ENCODE data around the gene LIN7A.

LIN7A gene

DNA sequence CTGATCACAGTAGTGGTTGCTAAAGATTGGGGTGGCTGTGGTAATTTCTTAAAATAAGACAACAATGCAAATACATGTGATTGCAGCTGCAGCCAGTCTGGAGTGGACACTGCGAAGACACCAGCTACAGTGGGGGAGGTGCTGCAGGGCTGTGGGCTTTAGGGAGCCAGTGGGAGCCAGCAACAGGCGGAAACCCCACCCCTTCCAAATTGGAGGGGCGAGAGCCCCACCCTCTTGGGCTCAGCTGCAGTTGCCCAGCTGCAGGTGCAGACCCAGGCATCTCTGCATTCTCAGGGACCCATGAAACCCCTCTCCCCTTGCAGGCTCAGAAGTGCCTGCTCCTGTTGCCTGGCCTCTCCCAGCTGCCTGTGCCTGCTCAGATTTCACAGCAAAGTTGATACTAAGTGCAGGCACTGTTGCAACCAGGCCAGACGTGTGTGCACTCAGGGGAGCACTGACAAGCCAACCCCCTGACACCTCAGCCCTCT is 116.2 kb downstream of the LIN7A start:
- no peak for TF ChIP-seq CREB1 (IDR thresholded peaks at IDR 0.05; ENCODE audit: low read depth)
- TF ChIP-seq RAD21 (IDR thresholded peaks at IDR 0.05; ENCODE audit: low read depth): no peak
- TF ChIP-seq TAF1 (IDR thresholded peaks at IDR 0.05; ENCODE audit: low read depth): no peak
- TF ChIP-seq, protein P1, sequence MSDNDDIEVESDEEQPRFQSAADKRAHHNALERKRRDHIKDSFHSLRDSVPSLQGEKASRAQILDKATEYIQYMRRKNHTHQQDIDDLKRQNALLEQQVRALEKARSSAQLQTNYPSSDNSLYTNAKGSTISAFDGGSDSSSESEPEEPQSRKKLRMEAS (IDR thresholded peaks at IDR 0.05): no peak
- TF ChIP-seq, protein P2, sequence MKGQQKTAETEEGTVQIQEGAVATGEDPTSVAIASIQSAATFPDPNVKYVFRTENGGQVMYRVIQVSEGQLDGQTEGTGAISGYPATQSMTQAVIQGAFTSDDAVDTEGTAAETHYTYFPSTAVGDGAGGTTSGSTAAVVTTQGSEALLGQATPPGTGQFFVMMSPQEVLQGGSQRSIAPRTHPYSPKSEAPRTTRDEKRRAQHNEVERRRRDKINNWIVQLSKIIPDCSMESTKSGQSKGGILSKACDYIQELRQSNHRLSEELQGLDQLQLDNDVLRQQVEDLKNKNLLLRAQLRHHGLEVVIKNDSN (IDR thresholded peaks at IDR 0.05): no peak
- TF ChIP-seq TCF12 (IDR thresholded peaks at IDR 0.05; ENCODE audit: low read depth): no peak
- no peak for TF ChIP-seq FOXM1 (IDR thresholded peaks at IDR 0.05; ENCODE audit: borderline replicate concordance, low read depth)

DNA sequence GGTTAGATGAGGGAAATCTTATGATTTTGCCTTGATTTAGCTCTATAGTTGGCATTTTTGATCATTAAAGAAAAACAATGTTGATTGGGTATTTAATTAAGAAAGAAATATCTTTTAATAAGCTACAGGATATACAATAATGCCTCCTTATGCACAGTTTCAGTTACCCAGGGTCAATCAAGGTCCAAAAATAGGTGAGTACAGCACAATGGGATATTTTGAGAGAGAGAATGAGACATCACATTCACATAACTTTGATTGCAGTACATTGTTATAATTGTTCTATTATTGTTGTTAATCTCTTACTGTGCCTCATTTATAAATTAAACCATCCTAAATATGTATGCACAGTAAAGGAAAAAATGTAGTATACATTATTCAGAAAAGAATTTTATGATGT is 118.9 kb downstream of the LIN7A start:
- TF ChIP-seq EGR1 (IDR thresholded peaks at IDR 0.05) (no peak), YY1 (IDR thresholded peaks at IDR 0.05; ENCODE audit: low read depth) (no peak), CEBPB (IDR thresholded peaks at IDR 0.05) (no peak), TCF12 (IDR thresholded peaks at IDR 0.05; ENCODE audit: low read depth) (no peak), TAF1 (IDR thresholded peaks at IDR 0.05; ENCODE audit: low read depth) (no peak), FOXM1 (IDR thresholded peaks at IDR 0.05; ENCODE audit: borderline replicate concordance, low read depth) (no peak), RAD21 (IDR thresholded peaks at IDR 0.05; ENCODE audit: low read depth) (no peak), TEAD4 (IDR thresholded peaks at IDR 0.05) (no peak), EP300 (IDR thresholded peaks at IDR 0.05; ENCODE audit: borderline replicate concordance) (no peak), CREB1 (IDR thresholded peaks at IDR 0.05; ENCODE audit: low read depth) (no peak), ZBTB7A (IDR thresholded peaks at IDR 0.05; ENCODE audit: low read depth) (no peak), NFIC (IDR thresholded peaks at IDR 0.05) (no peak)
- TF ChIP-seq, protein P1 (IDR thresholded peaks at IDR 0.05): no peak
- TF ChIP-seq, protein P2 (IDR thresholded peaks at IDR 0.05): no peak
- TF ChIP-seq, protein P3, sequence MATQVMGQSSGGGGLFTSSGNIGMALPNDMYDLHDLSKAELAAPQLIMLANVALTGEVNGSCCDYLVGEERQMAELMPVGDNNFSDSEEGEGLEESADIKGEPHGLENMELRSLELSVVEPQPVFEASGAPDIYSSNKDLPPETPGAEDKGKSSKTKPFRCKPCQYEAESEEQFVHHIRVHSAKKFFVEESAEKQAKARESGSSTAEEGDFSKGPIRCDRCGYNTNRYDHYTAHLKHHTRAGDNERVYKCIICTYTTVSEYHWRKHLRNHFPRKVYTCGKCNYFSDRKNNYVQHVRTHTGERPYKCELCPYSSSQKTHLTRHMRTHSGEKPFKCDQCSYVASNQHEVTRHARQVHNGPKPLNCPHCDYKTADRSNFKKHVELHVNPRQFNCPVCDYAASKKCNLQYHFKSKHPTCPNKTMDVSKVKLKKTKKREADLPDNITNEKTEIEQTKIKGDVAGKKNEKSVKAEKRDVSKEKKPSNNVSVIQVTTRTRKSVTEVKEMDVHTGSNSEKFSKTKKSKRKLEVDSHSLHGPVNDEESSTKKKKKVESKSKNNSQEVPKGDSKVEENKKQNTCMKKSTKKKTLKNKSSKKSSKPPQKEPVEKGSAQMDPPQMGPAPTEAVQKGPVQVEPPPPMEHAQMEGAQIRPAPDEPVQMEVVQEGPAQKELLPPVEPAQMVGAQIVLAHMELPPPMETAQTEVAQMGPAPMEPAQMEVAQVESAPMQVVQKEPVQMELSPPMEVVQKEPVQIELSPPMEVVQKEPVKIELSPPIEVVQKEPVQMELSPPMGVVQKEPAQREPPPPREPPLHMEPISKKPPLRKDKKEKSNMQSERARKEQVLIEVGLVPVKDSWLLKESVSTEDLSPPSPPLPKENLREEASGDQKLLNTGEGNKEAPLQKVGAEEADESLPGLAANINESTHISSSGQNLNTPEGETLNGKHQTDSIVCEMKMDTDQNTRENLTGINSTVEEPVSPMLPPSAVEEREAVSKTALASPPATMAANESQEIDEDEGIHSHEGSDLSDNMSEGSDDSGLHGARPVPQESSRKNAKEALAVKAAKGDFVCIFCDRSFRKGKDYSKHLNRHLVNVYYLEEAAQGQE (IDR thresholded peaks at IDR 0.05; ENCODE audit: low read depth): no peak

DNA sequence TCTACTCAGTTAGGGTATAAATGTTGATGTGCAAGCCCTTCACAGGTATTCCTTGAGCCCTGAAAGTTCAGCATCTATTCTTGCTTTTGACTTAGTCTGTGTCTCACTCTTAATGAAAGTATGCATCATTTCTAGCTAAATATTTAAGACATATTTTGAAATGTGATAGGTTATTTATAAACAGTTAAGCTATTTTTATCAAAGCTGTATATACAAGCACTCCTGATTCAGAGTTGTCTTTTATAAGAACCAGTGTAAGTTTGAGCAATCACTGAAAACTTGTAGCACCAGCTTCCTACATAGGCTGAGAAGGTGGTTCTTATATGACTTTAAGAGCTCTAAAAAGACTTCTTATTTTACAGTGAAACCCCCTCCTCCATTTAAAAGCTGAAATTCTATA is 122.4 kb downstream of the LIN7A start:
- no peak for TF ChIP-seq EP300 (IDR thresholded peaks at IDR 0.05; ENCODE audit: borderline replicate concordance)
- TF ChIP-seq CEBPB (IDR thresholded peaks at IDR 0.05): no peak
- no peak for TF ChIP-seq TAF1 (IDR thresholded peaks at IDR 0.05; ENCODE audit: low read depth)
- no peak for TF ChIP-seq TEAD4 (IDR thresholded peaks at IDR 0.05)
- TF ChIP-seq, protein P2 (IDR thresholded peaks at IDR 0.05): no peak
- no peak for TF ChIP-seq FOXM1 (IDR thresholded peaks at IDR 0.05; ENCODE audit: borderline replicate concordance, low read depth)
- TF ChIP-seq, protein P1 (IDR thresholded peaks at IDR 0.05): no peak
- TF ChIP-seq, protein P3 (IDR thresholded peaks at IDR 0.05; ENCODE audit: low read depth): no peak
- no peak for TF ChIP-seq TCF12 (IDR thresholded peaks at IDR 0.05; ENCODE audit: low read depth)
- TF ChIP-seq NFIC (IDR thresholded peaks at IDR 0.05): no peak
- no peak for TF ChIP-seq CREB1 (IDR thresholded peaks at IDR 0.05; ENCODE audit: low read depth)
- TF ChIP-seq RAD21 (IDR thresholded peaks at IDR 0.05; ENCODE audit: low read depth): no peak
- no peak for TF ChIP-seq EGR1 (IDR thresholded peaks at IDR 0.05)
- TF ChIP-seq YY1 (IDR thresholded peaks at IDR 0.05; ENCODE audit: low read depth): no peak

DNA sequence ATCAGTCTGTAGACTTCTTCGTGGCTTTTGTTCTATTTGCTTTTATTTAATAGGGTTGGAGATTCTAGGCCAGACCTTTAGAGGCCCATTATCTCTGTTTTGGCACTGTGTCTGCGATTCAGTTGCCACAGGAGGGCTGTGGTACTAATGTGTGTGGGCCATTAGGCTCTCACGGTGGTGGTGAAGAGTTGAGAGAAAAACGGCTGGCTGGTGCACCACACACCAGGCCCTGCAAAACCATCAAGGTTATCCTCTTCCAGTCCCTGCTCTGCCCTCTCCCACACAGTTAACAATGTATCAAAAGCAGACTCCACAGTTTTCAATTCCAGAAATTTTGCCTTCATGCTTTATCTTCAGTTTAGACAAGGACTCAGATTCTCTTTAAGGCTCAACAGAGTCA is 123.3 kb downstream of the LIN7A start:
- TF ChIP-seq CEBPB (IDR thresholded peaks at IDR 0.05) (no peak), TEAD4 (IDR thresholded peaks at IDR 0.05) (no peak), EGR1 (IDR thresholded peaks at IDR 0.05) (no peak), RAD21 (IDR thresholded peaks at IDR 0.05; ENCODE audit: low read depth) (no peak), YY1 (IDR thresholded peaks at IDR 0.05; ENCODE audit: low read depth) (no peak), EP300 (IDR thresholded peaks at IDR 0.05; ENCODE audit: borderline replicate concordance) (no peak)
- TF ChIP-seq, protein P1 (IDR thresholded peaks at IDR 0.05): no peak
- TF ChIP-seq, protein P2 (IDR thresholded peaks at IDR 0.05): no peak

DNA sequence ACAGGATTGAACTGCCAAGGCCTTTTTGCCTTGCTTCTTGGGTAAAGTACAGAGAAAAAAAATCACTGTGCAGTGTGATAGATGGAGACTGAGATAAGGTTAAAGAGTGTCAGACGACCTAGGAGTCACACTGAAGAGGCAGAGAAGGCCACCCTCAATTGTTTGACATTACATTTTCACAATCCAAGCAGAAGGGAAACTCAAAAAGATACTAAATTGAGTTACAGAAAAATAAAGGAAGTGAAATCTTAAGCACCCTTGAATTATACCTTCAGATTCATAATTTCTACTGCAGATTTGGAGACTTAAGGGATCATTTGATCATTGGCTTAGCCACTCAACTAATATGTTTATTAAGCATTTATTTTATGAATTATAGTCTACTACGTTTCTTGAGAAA is 123.9 kb downstream of the LIN7A start:
- TF ChIP-seq, protein P2 (IDR thresholded peaks at IDR 0.05): no peak
- TF ChIP-seq YY1 (IDR thresholded peaks at IDR 0.05; ENCODE audit: low read depth): no peak
